Glomerular visceral epithelial cell (primary cell): ENCODE data around the gene PTK6.
"Not testable (repeated sequence)": the region's sequence is repeated elsewhere in the genome, so short reads cannot be mapped to it uniquely, and the experiment has no call there.

Experiments
- DNase-seq: peaks from one replicate; pipeline ENCODE4 v3.0.0-alpha.2; 2016; ENCODE audit errors: extremely low spot score

The PTK6 gene

DNA sequence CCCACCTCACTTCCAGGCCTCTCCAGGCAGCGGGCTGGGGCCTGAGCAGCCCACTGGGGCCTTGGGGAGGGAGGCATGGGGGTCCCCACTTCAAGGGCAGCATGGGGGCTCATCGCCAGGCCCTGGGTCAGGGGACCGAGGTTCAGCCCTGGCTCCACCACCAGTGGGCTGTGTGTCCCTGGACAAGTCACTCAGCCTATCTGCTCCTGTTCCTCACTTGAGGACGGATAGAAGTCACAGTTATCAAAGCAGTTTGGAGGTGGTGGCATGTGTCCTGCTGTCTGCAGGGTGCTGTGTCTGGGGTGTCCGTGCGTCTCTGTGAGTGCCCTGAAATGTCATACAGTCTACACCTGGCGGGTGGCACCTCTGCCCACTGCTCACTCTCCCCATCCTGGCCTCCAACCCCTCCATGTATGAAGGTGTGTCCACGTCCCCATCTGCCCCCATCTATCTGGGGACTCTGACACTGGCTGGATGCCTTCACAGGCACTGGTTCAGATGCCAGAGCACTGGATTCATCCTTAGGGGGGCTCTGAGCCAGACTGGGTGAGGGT is 41.9 kb downstream of the PTK6 start:
- DNase-seq = no peak

- DNase-seq = no peak
These were observed 42.6 kb downstream of the PTK6 start for GRCh38 chr20:63494420-63495166.

DNA sequence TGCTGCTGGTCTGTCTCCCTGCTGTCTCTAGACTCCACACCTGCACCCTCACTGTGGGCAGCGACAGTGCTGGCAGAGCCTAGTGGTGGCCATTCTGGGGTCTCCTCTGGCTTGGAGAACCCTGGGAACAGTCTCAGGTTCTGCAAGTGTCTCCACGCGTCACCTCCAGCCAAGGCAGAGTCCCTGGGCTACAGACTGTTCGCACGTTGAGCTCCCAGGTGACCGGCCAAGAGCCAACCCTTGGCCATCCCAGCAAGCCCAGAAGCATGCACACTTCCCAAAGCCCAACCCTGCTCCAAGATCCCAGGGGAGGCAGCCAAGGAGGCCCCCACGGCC is 43.1 kb downstream of the PTK6 start:
- no peak for DNase-seq

GRCh38 chr20:63493563-63494020 is 43.6 kb downstream of the PTK6 start:
- no peak for DNase-seq

GRCh38 chr20:63492982-63493381 is 44.2 kb downstream of the PTK6 start:
- DNase-seq = no peak

DNA sequence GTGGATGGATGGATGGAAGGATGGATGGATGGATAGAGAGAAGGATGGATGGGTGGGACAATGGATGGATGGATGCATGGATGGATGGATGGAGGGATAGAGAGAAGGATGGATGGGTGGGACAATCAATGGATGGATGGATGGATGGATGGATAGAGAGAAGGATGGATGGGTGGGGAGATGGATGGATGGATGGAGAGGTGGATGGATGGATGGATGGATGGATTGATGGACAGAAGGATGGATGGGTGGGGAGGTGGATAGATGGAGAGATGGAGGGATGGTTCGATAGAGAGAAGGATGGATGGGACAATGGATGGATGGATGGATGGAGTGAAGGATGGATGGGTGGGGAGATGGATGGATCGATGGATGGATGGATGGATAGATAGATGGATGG is 44.7 kb downstream of the PTK6 start:
- DNase-seq = no peak

DNA sequence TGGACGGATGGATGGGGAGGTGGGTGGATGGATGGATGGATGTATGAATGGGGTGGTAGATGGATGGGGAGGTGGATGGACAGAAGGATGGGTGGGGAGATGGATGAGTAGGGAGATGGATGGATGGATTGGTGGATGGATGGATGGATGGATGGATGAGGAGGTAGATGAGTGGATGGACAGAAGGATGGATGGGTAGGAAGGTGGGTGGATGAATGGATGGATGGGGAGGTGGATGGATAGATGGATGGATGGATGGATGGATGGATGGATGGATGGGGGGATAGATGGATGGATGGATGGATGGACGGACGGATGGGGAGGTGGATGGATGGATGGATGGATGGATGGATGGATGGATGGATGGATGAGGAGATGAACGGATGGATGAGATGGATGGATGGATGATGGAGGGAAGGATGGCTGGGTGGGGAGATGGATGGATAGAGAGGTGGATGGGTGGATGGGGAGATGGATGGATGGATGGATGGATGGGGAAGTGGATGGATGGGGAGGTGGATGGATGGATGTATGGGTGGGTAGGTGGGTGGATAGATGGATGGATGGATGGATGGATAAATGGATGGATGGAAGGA is 45.4 kb downstream of the PTK6 start:
- DNase-seq = no peak

GRCh38 chr20:63491078-63491477 is 46.1 kb downstream of the PTK6 start:
- DNase-seq = no peak

GRCh38 chr20:63490416-63490815 is 46.8 kb downstream of the PTK6 start:
- DNase-seq = no peak

- DNase-seq = no peak
These were observed 48.6 kb downstream of the PTK6 start for GRCh38 chr20:63488315-63489251.

- DNase-seq = no peak
These were observed 49.4 kb downstream of the PTK6 start for GRCh38 chr20:63487781-63488241.

DNA sequence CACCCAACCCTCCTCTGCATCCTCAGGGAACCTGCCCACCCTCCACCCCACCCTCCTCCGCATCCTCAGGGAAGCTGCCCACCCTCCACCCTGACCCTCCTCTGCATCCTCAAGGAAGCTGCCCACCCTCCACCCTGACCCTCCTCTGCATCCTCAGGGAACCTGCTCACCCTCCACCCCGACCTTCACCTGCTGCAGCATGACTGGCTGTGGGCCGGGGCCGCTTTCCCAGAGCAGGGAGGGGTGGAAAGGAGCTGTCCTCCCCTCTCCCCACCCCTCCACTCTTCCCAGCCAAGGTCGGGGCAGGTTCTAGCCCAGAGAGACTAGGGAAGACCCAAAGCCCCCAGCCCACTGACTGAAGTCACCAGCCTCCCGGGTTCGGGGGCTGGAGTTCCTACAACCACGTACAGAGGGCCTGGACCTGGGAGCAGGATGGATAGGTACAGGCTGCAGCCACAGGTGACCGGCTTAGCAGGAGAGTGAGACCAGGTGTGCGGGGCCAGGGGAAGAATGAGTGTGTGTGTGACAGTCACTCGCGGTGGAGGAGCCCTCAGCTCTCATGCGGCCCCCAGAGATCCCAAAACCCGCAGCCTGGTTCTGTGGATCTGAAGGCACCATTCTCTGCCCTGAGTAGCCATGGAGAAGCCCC is 49.9 kb downstream of the PTK6 start:
- no peak for DNase-seq

DNA sequence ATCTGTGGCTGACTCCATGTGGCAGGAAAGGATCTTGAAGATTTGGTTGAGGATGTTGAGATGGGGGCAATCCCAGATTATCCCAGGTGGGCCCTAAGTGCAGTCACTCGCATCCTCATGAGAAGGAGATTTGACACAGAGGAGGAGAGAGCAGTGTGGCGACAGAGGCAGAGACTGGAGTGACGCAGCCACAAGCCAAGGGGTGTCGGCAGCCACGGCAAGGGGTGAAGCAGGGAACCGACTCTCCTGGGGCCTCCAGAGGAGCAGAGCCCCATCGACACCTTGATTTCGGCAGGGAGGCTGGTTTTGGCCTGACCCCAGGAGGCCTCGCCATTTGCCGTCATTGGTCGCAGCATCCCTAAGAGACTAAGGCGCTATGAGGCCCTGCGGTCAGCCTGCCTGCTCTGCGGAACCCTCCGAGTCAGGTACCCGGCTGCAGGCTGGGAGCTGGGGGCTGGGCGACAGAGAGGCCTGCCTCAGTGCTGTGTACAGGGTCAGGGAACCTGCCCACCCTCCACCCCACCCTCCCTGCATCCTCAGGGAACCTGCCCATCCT is 50.8 kb downstream of the PTK6 start:
- no peak for DNase-seq

GRCh38 chr20:63484651-63485403 is 52.3 kb downstream of the PTK6 start:
- DNase-seq = no peak

- no peak for DNase-seq
These were observed 52.9 kb downstream of the PTK6 start for GRCh38 chr20:63484236-63484635.

GRCh38 chr20:63483834-63484233 is 53.3 kb downstream of the PTK6 start:
- no peak for DNase-seq

DNA sequence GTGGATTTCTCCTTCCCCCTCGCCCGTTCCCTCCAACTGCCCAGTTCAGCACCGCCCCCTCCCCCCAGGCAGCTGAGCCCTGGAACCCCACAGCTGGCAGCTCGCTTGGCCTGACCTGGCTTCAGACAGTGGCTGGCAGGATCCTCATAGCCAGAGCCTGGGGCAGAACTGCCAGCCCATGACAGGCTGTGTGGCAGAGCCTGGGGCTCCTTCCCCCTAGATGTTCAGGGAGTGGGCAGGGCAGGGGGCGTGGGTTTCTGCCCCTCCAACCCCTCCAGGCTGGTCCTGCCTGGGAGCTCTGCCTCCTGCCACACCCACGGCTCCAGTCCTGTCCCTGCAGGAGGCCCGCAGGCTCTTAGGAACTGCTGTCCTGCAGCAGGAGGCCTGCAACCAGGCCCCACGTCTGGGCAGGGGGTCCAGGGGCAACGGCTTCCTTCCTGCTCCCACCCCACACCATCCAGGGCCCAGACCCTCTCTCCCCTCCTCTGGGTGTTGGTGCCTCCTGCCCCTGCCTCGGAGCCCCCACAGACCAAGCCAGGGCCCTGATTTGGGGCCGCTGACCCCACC is 55.1 kb downstream of the PTK6 start:
- no peak for DNase-seq

GRCh38 chr20:63481503-63481902 is 55.7 kb downstream of the PTK6 start:
- no peak for DNase-seq

GRCh38 chr20:63479695-63480419 is 57.3 kb downstream of the PTK6 start:
- not testable (repeated sequence) for DNase-seq
